Endothelial cell of umbilical vein (primary cell): ENCODE measurements around the gene FAAP100.

Experiments
- CTCF ChIP-seq, 2 donors: IDR thresholded peaks; 1 replicate in 1 of 2; 2 replicates in 1 of 2; pipeline ENCODE4 v1.5.1; 2011; ENCODE audit warnings: low read length in 2 of 2, mild to moderate bottlenecking in 2 of 2, moderate library complexity in 2 of 2, control low read depth in 1 of 2, inconsistent platforms in 1 of 2, low read depth in 1 of 2; ENCODE audit not compliant: insufficient read depth in 1 of 2; ENCODE audit errors: extremely low read depth in 1 of 2
- EZH2 ChIP-seq: IDR thresholded peaks from 2 replicates; pipeline ENCODE4 v1.6.1; 2012; ENCODE audit warnings: borderline replicate concordance, low read depth, mild to moderate bottlenecking, moderate library complexity, low read length, inconsistent platforms; ENCODE audit not compliant: severe bottlenecking
- GATA2 ChIP-seq: IDR thresholded peaks from 2 replicates; pipeline ENCODE4 v1.7.0; 2011; ENCODE audit warnings: low read depth, mild to moderate bottlenecking, moderate library complexity, mixed read lengths, low read length; ENCODE audit not compliant: insufficient read length, insufficient read depth
- MAX ChIP-seq: IDR thresholded peaks from 2 replicates; pipeline ENCODE4 v1.6.1; 2011; ENCODE audit not compliant: insufficient read depth, insufficient read length
- POLR2A ChIP-seq: IDR thresholded peaks from 2 replicates; pipeline ENCODE4 v1.6.1; 2012; ENCODE audit warnings: low read depth, mild to moderate bottlenecking, control low read depth, low read length
- POLR2AphosphoS5 ChIP-seq: IDR thresholded peaks from 2 replicates; pipeline ENCODE4 v1.6.1; 2012; ENCODE audit warnings: low read depth, mild to moderate bottlenecking, control low read depth, low read length, moderate library complexity; ENCODE audit not compliant: insufficient read depth

GRCh38 chr17:81578038-81578441 lies 25.9 kb upstream of the FAAP100 start:
- TF ChIP-seq CTCF (IDR thresholded peaks at IDR 0.05; ENCODE audit: extremely low read depth in 1 of 2, insufficient read depth in 1 of 2, low read depth in 1 of 2, low read length in 2 of 2) (no peak), POLR2AphosphoS5 (no peak), EZH2 (no peak), GATA2 (no peak), POLR2A (no peak), MAX (no peak)
